H1 (cell line): ENCODE results near the gene MPV17. TPM values are rescaled to one million over a fixed set of nuclear protein-coding genes. Genes with fewer than 3 reads are reported as not detected.

Source experiments
- BACH1 ChIP-seq: IDR thresholded peaks from 2 replicates; pipeline ENCODE4 v1.6.1; 2012; ENCODE audit warnings: low read length, improper control_type of control experiment
- CBX5 ChIP-seq: fragments of 300-800, 300-1000 bp; sonication (generic); IDR thresholded peaks from 2 replicates; pipeline ENCODE4 v1.7.1; 2016; ENCODE audit warnings: antibody characterized with exemption, low read length, low read depth
- CBX8 ChIP-seq: fragments of 300-800, 300-1000 bp; sonication (generic); IDR thresholded peaks from 2 replicates; pipeline ENCODE4 v1.7.1; 2016; ENCODE audit warnings: low read depth, low read length, borderline replicate concordance
- CTCF ChIP-seq, 3 experiments: IDR thresholded peaks; 1 replicate in 2 of 3; 2 replicates in 1 of 3; pipeline versions ENCODE4 v1.5.1 to v1.6.1; 2011; ENCODE audit warnings: low read length in 3 of 3, mild to moderate bottlenecking in 3 of 3, inconsistent platforms in 2 of 3, low read depth in 1 of 3, moderate library complexity in 1 of 3; ENCODE audit not compliant: insufficient read depth in 1 of 3; ENCODE audit errors: control extremely low read depth in 1 of 3
- EP300 ChIP-seq, 2 experiments: IDR thresholded peaks; 1 replicate in 1 of 2; 2 replicates in 1 of 2; pipeline ENCODE4 v1.6.1; 2011 to 2012; ENCODE audit warnings: low read depth in 2 of 2, low read length in 2 of 2, mild to moderate bottlenecking in 2 of 2, borderline replicate concordance in 1 of 2, inconsistent platforms in 1 of 2, moderate library complexity in 1 of 2
- EZH2 ChIP-seq: fragments of 200-600 bp; sonication (generic); IDR thresholded peaks from 2 replicates; pipeline ENCODE4 v1.7.1; 2012; ENCODE audit warnings: low read depth, mild to moderate bottlenecking, moderate library complexity, low read length, inconsistent platforms; ENCODE audit not compliant: severe bottlenecking
- HDAC2 ChIP-seq, 2 experiments: fragments of 300-600 bp in 1 of 2; sonication (generic) in 1 of 2; IDR thresholded peaks; 2 replicates each; pipeline ENCODE4 v1.6.1; 2011 to 2012; ENCODE audit warnings: low read depth in 2 of 2, low read length in 2 of 2, mild to moderate bottlenecking in 2 of 2, moderate library complexity in 2 of 2, borderline replicate concordance in 1 of 2, inconsistent platforms in 1 of 2
- JUN ChIP-seq: IDR thresholded peaks from 2 replicates; pipeline ENCODE4 v1.6.1; 2011; ENCODE audit warnings: low read depth, mild to moderate bottlenecking, improper control_type of control experiment, low read length
- PHF8 ChIP-seq: fragments of 200-600 bp; sonication (generic); conservative IDR thresholded peaks from 2 replicates; pipeline ENCODE4 v1.7.1; 2012; ENCODE audit warnings: low read depth, mild to moderate bottlenecking, inconsistent platforms, low read length, moderate library complexity
- POU5F1 ChIP-seq: IDR thresholded peaks from 2 replicates; pipeline ENCODE4 v1.6.1; 2011; ENCODE audit warnings: low read depth, mild to moderate bottlenecking, low read length, moderate library complexity
- RFX5 ChIP-seq: IDR thresholded peaks from 2 replicates; pipeline ENCODE4 v1.6.1; 2011; ENCODE audit warnings: low read depth, low read length, improper control_type of control experiment, borderline replicate concordance
- RNF2 ChIP-seq: fragments of 200-900, 300-1000 bp; sonication (generic); IDR thresholded peaks from 2 replicates; pipeline ENCODE4 v1.7.1; 2016; ENCODE audit warnings: borderline replicate concordance, low read depth, mild to moderate bottlenecking, antibody characterized with exemption, low read length; ENCODE audit not compliant: poor library complexity, severe bottlenecking; ENCODE audit errors: missing control alignments
- RXRA ChIP-seq: IDR thresholded peaks from 2 replicates; pipeline ENCODE4 v1.6.1; 2011; ENCODE audit warnings: low read depth, mild to moderate bottlenecking, low read length, moderate library complexity; ENCODE audit not compliant: insufficient read depth
- SIRT6 ChIP-seq: IDR thresholded peaks from one replicate; pipeline ENCODE4 v1.7.1; 2012; ENCODE audit warnings: low read length, inconsistent platforms
- SP4 ChIP-seq: IDR thresholded peaks from 2 replicates; pipeline ENCODE4 v1.6.1; 2012; ENCODE audit warnings: low read length, inconsistent platforms
- TBP ChIP-seq: IDR thresholded peaks from 2 replicates; pipeline ENCODE4 v1.6.1; 2011; ENCODE audit warnings: low read depth, low read length, improper control_type of control experiment
- TCF12 ChIP-seq: IDR thresholded peaks from 2 replicates; pipeline ENCODE4 v1.6.1; 2011; ENCODE audit warnings: low read depth, mild to moderate bottlenecking, low read length
- USF2 ChIP-seq: IDR thresholded peaks from 2 replicates; pipeline ENCODE4 v1.6.1; 2011; ENCODE audit warnings: low read length, improper control_type of control experiment
- YY1 ChIP-seq: IDR thresholded peaks from 2 replicates; pipeline ENCODE4 v1.6.1; 2011; ENCODE audit warnings: low read depth, mild to moderate bottlenecking, low read length
- polyA plus RNA-seq, 7 experiments: library from polyadenylated mRNA; depleted of rRNA in 3 of 7; stranded (reverse) in 5 of 7; unstranded in 2 of 7; fragments of >200 nt in 5 of 7; fragments of 200-250 nt in 2 of 7; gene quantifications; 1 replicate in 5 of 7; 2 replicates in 1 of 7; 4 replicates in 1 of 7; pipeline versions ENCODE4 v1.2.1 to v1.2.3, GENCODE V29; 2011 to 2013; ENCODE audit warnings: missing spikeins in 2 of 7, mixed read lengths in 2 of 7
- total RNA-seq: library from RNA; stranded (reverse); fragmentation: NEBNext Ultra II Directional; extraction: Animal tissue kit (Norgen Biotek cat#: 25700); gene quantifications from 2 replicates; pipeline ENCODE4 v1.2.1, GENCODE V29; 2021

Gene MPV17
- total and polyA plus RNA-seq, 2 of the 8 experiments (the other 6 are each of a cell fraction or from before 2014, with no cell fraction given): 45.2 to 181 TPM

- TF ChIP-seq EZH2 (no peak), CBX8 (no peak), TCF12 (no peak), HDAC2 (IDR thresholded peaks at IDR 0.05; ENCODE audit: borderline replicate concordance in 1 of 2, low read depth in 2 of 2, low read length in 2 of 2) (no peak), USF2 (peak; percentile 93), JUN (no peak), RFX5 (no peak), RXRA (no peak), PHF8 (peak; percentile 90), BACH1 (0 out of 2 replicates have a peak, but pooled peaks have one; percentile 44), YY1 (peak; percentile 51; the same call in 1 of the 2 replicates), SIRT6 (no peak), CBX5 (no peak), POU5F1 (no peak), EP300 (IDR thresholded peaks at IDR 0.05; ENCODE audit: borderline replicate concordance in 1 of 2, low read depth in 2 of 2, low read length in 2 of 2) (no peak), RNF2 (no peak), CTCF (IDR thresholded peaks at IDR 0.05; ENCODE audit: control extremely low read depth in 1 of 3, insufficient read depth in 1 of 3, low read depth in 1 of 3, low read length in 3 of 3) (no peak), SP4 (no peak; the same call in 1 of the 2 replicates), TBP (peak; percentile 78)
Observed at GRCh38 chr2:27322766-27323595, at the start of gene MPV17 (continued).
